SU-DHL-6 (cell line): ENCODE results near the gene PPIP5K1.

Experiments
- H2AFZ ChIP-seq: fragments of 200-600 bp; sonication (generic); 2 replicates; pipeline ENCODE4 v1.6.1; 2014; ENCODE audit warnings: low read depth, mild to moderate bottlenecking, moderate library complexity, mixed read lengths, antibody characterized with exemption, low read length; ENCODE audit not compliant: severe bottlenecking
- H3F3A ChIP-seq: fragments of 200-600 bp; shearing (Covaris generic); 2 replicates; pipeline ENCODE4 v1.6.0; 2016; ENCODE audit warnings: antibody characterized with exemption, mild to moderate bottlenecking; ENCODE audit not compliant: insufficient read depth
- H3K27ac ChIP-seq: fragments of 200-600 bp; sonication (generic); 2 replicates; pipeline ENCODE4 v1.5.1; 2016; ENCODE audit warnings: low read depth, mild to moderate bottlenecking, low read length, moderate library complexity, mixed read lengths
- H3K27me3 ChIP-seq: fragments of 200-600 bp; sonication (generic), shearing (Covaris generic); 2 replicates; pipeline ENCODE4 v1.6.0; 2014; ENCODE audit warnings: mild to moderate bottlenecking, low read length
- H3K36me3 ChIP-seq: fragments of 200-600 bp; sonication (generic); 2 replicates; pipeline ENCODE4 v1.6.1; 2014; ENCODE audit warnings: mild to moderate bottlenecking, low read length, mixed read lengths
- H3K4me2 ChIP-seq: fragments of 300-600, 200-600 bp; shearing (Covaris generic), sonication (generic); 2 replicates; pipeline ENCODE4 v1.6.0; 2014; ENCODE audit warnings: low read length, low read depth, mild to moderate bottlenecking; ENCODE audit not compliant: poor library complexity, severe bottlenecking
- H3K4me3 ChIP-seq: fragments of 200-600 bp; sonication (generic); 2 replicates; pipeline ENCODE4 v1.5.1; 2014; ENCODE audit warnings: antibody characterized with exemption, low read length, mild to moderate bottlenecking, mixed read lengths; ENCODE audit not compliant: insufficient read depth, poor library complexity, severe bottlenecking
- H3K79me2 ChIP-seq: fragments of 200-600 bp; sonication (generic); 2 replicates; pipeline ENCODE4 v1.6.1; 2014; ENCODE audit warnings: mild to moderate bottlenecking, low read length, moderate library complexity; ENCODE audit not compliant: insufficient read depth
- H3K9ac ChIP-seq: fragments of 200-600 bp; sonication (generic); 2 replicates; pipeline ENCODE4 v1.7.0; 2014; ENCODE audit warnings: mild to moderate bottlenecking, low read length
- H3K9me2 ChIP-seq: fragments of 200-600 bp; sonication (generic); replicated peaks from 2 replicates; pipeline ENCODE4 v1.6.1; 2014; ENCODE audit warnings: low read length; ENCODE audit not compliant: insufficient read depth
- H3K9me3 ChIP-seq: fragments of 200-600 bp; sonication (generic); 2 replicates; pipeline ENCODE4 v1.6.1; 2014; ENCODE audit warnings: low read length, mixed read lengths; ENCODE audit not compliant: insufficient read depth
- H4K20me1 ChIP-seq: fragments of 200-600 bp; sonication (generic); 2 replicates; pipeline ENCODE4 v1.6.1; 2014; ENCODE audit warnings: low read depth, mild to moderate bottlenecking, antibody characterized with exemption, low read length, moderate library complexity, mixed read lengths
- EZH2phosphoT487 ChIP-seq: fragments of 200-600 bp; sonication (generic), shearing (Covaris generic); conservative IDR thresholded peaks from 2 replicates; pipeline ENCODE4 v1.6.1; 2018; ENCODE audit warnings: mild to moderate bottlenecking, antibody characterized with exemption, low read length, moderate library complexity, mixed read lengths
- TF ChIP-seq, protein P1 (sequence below): fragments of 200-600 bp; sonication (generic); IDR thresholded peaks from one replicate; pipeline ENCODE4 v1.5.1; 2017; ENCODE audit warnings: antibody characterized with exemption, mild to moderate bottlenecking, low read length, moderate library complexity; ENCODE audit not compliant: insufficient read depth, poor library complexity, severe bottlenecking

The PPIP5K1 gene

DNA sequence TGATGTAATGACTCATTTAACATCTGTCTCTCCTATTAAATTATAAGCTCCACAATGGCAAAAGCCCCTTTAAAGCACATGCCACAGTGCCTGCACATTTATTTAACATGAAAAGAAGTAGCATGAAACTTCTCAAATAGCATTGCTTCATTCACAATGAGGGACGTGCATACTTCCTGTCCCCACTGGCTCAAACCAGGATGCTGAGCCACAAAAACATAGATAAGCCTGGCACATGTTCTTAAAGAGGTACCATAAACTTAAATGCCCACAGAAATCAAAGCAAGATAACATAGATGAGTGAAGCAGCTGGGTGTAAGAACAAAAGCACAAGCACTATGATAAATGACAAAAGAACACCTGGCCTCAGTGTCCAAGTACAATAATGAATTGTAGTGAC, 100.8 kb downstream of the PPIP5K1 start:
- no peak overlapping the region for H3K4me2 ChIP-seq
- no peak overlapping the region for H3K4me3 ChIP-seq
- no peaks in the 10 kb centered on the region for H3K27me3 ChIP-seq
- no peak overlapping the region for H2AFZ ChIP-seq
- no peaks in the 10 kb centered on the region for H4K20me1 ChIP-seq
- H3K9me2 ChIP-seq: no peaks in the 10 kb centered on the region
- H3K27ac ChIP-seq: no peak overlapping the region
- H3K9ac ChIP-seq: no peak overlapping the region
- H3K36me3 ChIP-seq: no peaks in the 10 kb centered on the region
- TF ChIP-seq EZH2phosphoT487: no peak
- TF ChIP-seq, protein P1, sequence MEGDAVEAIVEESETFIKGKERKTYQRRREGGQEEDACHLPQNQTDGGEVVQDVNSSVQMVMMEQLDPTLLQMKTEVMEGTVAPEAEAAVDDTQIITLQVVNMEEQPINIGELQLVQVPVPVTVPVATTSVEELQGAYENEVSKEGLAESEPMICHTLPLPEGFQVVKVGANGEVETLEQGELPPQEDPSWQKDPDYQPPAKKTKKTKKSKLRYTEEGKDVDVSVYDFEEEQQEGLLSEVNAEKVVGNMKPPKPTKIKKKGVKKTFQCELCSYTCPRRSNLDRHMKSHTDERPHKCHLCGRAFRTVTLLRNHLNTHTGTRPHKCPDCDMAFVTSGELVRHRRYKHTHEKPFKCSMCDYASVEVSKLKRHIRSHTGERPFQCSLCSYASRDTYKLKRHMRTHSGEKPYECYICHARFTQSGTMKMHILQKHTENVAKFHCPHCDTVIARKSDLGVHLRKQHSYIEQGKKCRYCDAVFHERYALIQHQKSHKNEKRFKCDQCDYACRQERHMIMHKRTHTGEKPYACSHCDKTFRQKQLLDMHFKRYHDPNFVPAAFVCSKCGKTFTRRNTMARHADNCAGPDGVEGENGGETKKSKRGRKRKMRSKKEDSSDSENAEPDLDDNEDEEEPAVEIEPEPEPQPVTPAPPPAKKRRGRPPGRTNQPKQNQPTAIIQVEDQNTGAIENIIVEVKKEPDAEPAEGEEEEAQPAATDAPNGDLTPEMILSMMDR: no peak
- no peaks in the 10 kb centered on the region for H3K79me2 ChIP-seq
- H3F3A ChIP-seq: peaks cover 2% of the 10 kb centered on the region; the same call in 1 of the 2 replicates
- no peaks in the 10 kb centered on the region for H3K9me3 ChIP-seq

DNA sequence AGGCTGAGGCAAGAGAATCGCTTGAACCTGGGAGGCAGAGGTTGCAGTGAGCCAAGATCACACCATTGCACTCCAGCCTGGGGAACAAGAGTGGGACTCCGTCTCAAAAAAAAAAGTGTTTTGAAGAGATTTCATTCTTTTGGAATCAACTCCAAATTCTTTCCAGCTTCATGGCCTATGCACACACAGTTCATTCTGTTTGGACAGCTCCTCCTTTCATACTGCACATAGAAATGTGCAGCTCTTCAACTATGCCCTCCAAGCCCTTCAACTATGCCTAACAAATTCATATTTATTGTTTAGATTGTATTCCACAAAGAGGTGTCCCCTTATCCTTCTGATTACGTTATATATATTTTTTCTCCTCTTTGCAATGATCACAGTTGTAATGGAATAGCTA, 101.2 kb downstream of the PPIP5K1 start:
- Histone ChIP-seq H3K36me3 (no peaks in the 10 kb centered on the region), H3K79me2 (no peaks in the 10 kb centered on the region), H4K20me1 (no peaks in the 10 kb centered on the region), H2AFZ (no peak overlapping the region), H3K9me2 (no peaks in the 10 kb centered on the region), H3K4me2 (no peak overlapping the region), H3K4me3 (no peak overlapping the region), H3F3A (peaks cover 6% of the 10 kb centered on the region; the same call in 1 of the 2 replicates), H3K9me3 (no peaks in the 10 kb centered on the region), H3K27me3 (no peaks in the 10 kb centered on the region), H3K9ac (no peak overlapping the region), H3K27ac (no peak overlapping the region)
- no peak for TF ChIP-seq EZH2phosphoT487
- TF ChIP-seq, protein P1: no peak

DNA sequence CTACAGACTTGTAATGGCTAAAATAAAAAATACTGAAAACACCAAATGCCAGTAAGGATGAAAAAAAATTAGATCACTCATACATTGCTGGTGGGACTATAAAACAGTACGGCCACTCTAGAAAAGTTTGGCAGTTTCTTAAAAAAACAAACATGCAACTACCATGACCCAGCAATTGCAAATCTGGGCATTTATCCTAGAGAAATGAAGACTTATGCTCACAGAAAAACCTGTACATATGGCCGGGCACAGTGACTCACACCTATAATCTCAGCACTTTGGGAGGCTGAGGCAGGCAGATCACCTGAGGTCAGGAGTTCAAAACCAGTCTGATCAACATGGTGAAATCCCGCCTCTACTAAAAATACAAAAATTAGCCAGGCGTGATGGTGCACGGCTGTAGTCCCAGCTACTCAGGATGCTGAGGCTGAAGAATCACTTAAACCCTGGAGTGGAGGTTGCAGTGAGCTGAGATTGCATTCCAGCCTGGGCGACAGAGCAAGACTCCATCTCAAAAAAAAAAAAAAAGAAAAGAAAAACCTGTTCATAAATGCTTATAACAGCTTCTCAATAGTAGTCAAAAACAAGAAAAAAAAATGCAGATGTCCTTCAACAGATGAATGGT, 102.6 kb downstream of the PPIP5K1 start:
- H3K27me3 ChIP-seq: no peaks in the 10 kb centered on the region
- H3K9me3 ChIP-seq: no peaks in the 10 kb centered on the region
- no peaks in the 10 kb centered on the region for H3K36me3 ChIP-seq
- H3K4me3 ChIP-seq: no peak overlapping the region
- H2AFZ ChIP-seq: no peak overlapping the region
- no peak overlapping the region for H3K27ac ChIP-seq
- H3F3A ChIP-seq: peaks cover 6% of the 10 kb centered on the region; the same call in 1 of the 2 replicates
- no peak overlapping the region for H3K4me2 ChIP-seq
- no peaks in the 10 kb centered on the region for H4K20me1 ChIP-seq
- H3K79me2 ChIP-seq: no peaks in the 10 kb centered on the region
- no peak for TF ChIP-seq EZH2phosphoT487
- TF ChIP-seq, protein P1: no peak
- H3K9me2 ChIP-seq: no peaks in the 10 kb centered on the region
- no peak overlapping the region for H3K9ac ChIP-seq
